Stimulated activated CD8-positive, alpha-beta memory T cell treated with anti-CD3 and anti-CD28 coated beads, Interleukin-7, amount 100 ng/mL, for 24 hours (primary cell): ENCODE results near the gene CALN1.

Experiments used
- DNase-seq: peaks from one replicate; pipeline ENCODE4 v3.0.0-alpha.2; 2020; ENCODE audit warnings: low read depth

The CALN1 gene

GRCh38 chr7:72038022-72038732 lies 374.0 kb downstream of the CALN1 start:
- DNase-seq: no peak

DNA sequence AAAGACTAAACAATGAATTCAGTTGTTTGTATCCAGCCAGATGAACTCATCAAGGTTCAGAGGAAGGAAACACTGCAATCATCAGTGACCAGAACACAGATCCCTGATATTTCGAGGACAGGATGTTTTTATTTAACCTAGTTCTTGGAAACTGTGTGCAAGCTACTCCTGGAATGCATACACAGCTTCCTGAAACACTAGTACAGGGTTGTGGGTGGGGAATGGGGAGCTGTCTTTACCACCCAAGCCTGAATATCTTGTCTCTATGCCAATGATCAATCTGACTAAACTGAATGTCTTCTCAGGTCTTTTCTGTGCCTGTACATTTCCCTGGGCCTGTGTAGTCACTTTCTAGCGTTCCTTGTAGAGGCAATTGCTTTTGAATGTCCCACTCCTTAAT lies 374.6 kb downstream of the CALN1 start:
- DNase-seq: no peak

DNA sequence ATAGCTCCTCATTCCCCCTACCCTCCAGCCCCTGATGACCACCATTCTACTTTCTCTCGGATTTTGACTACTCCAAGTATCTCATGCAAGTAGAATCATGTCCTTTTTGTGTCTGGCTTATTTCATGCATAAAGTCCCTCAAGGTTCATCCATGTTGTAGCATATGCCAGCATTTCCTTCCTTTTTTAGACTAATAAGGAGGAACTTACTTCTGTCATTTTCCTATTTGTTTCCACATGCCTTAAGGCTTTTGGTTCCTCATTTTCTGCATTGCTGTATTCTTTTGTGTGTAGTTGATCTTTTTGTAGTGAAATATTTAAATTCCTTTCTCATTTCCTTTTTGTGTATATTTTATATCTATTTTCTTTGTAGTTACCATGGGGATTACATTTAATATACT lies 376.9 kb downstream of the CALN1 start:
- no peak for DNase-seq

- no peak for DNase-seq
Observed at GRCh38 chr7:72032934-72033333, 379.2 kb downstream of the CALN1 start.

DNA sequence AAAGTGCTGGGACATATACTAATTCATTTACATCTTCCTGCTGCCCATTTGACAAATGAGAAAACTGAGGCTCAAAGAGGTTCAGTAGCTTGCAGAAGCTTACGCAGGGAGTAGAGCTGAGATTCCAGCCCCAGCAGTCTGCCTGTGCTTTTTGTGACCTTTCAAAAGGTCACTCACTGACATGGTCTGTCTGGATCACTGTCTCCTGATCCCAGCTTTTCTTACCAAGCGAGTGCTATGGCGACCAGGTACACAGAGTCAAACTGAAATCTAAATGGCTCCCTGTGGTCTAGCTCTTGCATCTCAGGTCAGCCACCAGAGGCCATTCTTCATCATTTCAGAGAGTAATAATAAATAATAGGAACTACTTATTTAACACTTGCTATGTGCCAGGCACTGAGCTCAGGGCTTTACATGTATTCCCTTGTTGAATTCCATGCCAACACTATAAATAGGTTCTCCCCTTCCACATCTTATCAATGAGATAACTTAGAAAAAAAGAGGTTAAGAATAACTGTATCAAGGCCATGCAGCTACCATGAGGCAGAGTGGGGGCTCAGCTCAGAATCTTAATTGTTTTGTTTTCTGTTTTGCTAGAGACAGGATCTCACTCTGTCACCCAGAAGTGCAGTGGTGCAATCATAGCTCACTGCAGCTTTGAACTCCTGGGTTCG lies 381.0 kb downstream of the CALN1 start:
- no peak for DNase-seq

GRCh38 chr7:72028267-72028666 lies 383.9 kb downstream of the CALN1 start:
- no peak for DNase-seq

GRCh38 chr7:72025381-72025960 lies 386.7 kb downstream of the CALN1 start:
- DNase-seq: no peak

- DNase-seq: no peak
Observed at GRCh38 chr7:72023926-72024325, 388.2 kb downstream of the CALN1 start.

- DNase-seq: no peak
Observed at GRCh38 chr7:72021716-72022115, 390.4 kb downstream of the CALN1 start.

GRCh38 chr7:72020311-72020710 lies 391.8 kb downstream of the CALN1 start:
- no peak for DNase-seq

DNA sequence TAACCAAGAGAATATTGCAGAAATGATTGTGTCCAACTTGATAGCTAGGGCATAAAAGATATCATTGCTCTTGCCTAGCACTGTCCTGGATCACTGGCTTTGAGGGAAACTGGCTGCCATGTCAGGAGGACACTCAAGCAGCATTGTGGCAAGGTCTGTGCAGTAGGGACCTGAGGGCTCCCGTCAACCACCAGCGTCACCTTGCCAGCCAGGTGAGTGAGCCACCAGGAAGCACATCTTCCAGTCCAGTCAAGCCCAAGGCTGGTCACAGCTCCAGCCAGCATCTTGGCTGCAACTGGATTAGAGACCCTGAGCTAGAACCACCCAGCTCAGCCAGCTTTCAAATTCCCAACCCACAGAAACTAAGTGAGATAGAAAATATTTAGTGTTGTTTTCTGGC lies 392.7 kb downstream of the CALN1 start:
- no peak for DNase-seq

DNA sequence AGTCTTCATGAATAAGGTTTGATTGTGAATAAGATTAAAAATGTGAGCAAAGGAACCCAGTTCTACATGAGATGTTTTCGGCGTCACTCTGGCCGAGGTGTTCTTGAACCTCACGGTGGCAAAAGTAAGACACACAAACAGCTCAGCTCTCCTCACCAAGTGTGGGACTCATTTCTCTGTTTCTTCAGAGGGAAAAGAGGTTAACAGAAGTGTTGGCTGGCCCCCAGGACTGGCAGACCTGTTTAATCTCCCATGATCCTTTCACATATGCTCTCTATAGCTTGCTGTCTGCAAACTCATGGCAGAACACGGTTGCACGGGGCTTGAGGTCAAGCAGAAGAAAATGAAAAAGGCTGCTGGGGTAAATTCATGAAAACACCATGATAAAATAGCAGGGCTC lies 394.4 kb downstream of the CALN1 start:
- no peak for DNase-seq

- no peak for DNase-seq
Observed at GRCh38 chr7:72016574-72016973, 395.6 kb downstream of the CALN1 start.

GRCh38 chr7:72015136-72015535 lies 397.0 kb downstream of the CALN1 start:
- DNase-seq: no peak

DNA sequence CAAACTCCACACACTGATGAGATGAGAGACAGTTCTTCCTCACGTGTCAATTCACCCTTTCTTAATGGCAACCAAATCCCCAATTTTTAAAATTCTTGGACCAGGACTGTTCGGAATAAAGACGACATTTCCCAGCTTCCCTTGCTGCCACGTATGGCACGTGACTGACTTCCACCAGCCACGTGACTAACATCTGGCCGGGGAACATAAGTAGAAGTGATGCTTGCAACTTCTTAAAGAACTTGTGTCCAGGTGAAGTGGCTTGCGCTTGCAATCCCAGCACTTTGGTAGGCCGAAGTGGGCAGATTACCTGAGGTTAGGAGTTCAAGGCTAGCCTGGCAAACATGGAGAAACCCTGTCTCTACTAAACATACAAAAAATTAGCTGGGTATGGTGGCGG lies 405.1 kb downstream of the CALN1 start:
- no peak for DNase-seq

DNA sequence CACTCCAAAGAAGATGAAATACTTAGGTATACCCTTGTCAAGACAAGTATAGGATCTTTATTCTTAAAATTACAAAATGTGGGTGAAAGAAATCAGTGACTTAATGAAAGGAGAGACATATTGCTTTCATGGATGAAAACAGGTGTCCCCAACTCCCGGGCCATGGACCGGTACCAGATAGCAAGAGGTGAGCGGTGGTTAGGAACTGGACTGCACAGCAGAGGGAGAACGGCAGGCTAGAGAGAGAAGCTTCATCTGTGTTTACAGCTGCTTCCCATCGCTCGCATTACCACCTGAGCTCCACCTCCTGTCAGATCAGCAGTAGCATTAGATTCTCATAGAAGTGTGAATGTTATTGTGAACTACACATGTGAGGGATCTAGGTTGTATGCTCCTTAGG lies 408.9 kb downstream of the CALN1 start:
- DNase-seq: no peak

GRCh38 chr7:71996141-71996540 lies 416.0 kb downstream of the CALN1 start:
- DNase-seq: no peak

DNA sequence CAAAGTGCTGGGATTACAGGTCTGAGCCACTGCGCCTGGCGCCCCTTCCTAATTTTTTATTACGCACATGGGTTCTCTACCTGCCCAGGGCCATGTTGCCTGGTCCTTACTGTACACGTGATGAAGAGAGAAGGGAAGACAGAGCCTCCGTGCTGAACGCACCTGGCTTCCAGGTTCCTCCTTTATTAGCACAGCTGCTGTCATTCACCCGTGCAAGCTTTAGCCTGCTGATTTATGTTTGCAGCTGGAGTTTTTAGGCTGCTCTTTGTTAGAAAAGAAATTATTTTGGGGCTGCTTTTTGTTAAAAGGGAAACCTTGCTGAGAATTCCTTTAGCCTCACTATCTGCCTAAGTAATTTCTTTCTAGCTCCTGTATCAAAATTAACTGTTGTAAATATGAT lies 417.0 kb downstream of the CALN1 start:
- no peak for DNase-seq

DNA sequence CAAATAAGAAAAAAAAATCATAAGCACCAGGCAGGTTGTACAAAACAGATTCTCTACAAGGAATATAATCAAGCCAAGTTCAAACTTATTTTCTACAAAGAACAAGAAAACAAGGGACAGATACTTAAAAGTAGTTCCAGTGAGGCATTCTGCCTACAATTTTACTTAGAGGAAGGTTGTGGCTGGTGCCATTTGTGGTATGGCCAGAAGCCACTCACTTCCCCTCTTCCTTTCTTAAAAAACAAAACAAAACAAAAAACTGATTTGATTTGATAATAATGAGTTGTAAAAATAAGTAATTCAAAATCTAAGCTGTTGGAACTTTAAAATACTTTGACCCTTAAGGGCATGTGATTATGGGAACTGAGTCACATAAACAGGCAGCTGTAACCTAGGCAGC lies 420.6 kb downstream of the CALN1 start:
- no peak for DNase-seq

- DNase-seq: no peak
Observed at GRCh38 chr7:71990138-71990462, 422.0 kb downstream of the CALN1 start.

DNA sequence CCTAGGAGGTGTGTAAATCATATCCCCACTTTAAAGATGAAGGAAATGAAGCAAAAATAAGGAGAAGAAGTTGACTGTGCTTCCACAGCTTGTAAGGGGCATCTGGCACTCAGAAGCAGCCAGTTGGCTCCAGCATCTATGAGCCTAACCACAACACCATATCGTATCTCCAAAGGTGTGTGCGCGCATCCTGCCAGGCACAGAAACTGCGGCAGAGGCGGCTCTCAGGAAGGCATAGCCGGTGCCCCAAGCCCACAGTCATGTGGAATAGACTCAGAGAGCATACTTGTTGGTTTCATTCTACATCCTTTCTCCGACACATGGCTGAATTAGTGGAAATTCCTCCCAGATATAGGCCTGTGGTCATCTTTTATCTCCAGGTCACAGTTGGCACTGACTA lies 423.9 kb downstream of the CALN1 start:
- DNase-seq: no peak

- DNase-seq: no peak
Observed at GRCh38 chr7:71987200-71987767, 424.9 kb downstream of the CALN1 start.

DNA sequence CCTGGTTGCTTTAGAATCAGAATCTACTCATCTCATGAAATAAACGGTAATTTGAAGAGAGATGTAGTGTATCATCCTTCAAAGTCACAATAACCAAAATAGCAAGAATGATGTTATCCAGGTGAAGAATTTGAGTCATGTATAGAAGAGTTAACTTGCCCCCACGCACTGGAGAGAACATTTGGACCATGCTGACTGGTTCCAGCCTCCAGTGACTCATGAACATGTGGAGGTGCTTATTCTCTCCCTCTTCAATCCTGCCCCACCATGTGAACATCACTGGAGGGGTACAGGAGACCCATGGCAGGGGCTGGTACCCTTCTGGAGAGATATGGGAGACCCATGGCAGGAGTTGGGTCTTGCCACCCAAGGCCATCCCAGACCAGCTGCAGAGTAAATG lies 427.8 kb downstream of the CALN1 start:
- no peak for DNase-seq
